ENCODE results near the gene DGLUCY.
"Not testable (repeated sequence)": the region's sequence is repeated elsewhere in the genome, so short reads cannot be mapped to it uniquely, and the experiment has no call there.

DGLUCY gene

DNA sequence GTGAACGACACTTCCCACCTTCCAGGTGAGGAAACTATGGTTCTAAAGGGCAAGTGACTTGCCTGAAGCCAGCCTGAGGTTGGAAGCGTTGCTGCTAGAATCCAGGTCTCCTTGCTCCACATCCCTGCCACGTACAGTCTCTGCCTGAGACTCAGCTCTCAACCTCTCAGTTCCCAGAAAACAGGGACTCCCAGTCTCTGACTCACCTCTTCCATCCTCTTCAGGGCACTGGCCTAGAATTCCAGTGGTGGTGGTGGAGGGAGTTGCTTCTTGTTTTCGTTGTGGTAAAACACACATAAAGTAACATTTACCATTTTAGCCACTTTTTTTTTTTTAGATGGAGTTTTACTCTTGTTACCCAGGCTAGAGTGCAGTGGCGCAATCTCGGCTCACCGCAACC lies 123.3 kb downstream of the DGLUCY start:
- DNase-seq: no peak

DNA sequence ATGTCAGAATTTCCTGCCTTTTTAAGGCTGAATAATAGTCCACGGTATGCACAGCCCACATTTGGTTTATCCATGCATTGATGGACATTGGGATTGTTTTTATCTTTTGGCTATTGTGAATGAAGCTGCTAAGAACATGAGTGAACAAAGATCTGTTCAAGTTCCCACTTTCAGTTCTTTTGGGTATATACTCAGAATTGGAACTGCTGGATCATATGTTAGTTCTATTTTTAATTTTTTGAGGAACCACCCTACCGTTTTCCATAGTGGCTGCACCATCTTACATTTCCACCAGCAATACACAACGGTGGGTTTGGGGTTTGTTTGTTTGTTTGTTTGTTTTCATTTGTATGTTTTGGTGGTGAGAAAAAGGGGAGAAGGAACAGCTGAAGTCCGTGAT lies 124.2 kb downstream of the DGLUCY start:
- DNase-seq: no peak

DNA sequence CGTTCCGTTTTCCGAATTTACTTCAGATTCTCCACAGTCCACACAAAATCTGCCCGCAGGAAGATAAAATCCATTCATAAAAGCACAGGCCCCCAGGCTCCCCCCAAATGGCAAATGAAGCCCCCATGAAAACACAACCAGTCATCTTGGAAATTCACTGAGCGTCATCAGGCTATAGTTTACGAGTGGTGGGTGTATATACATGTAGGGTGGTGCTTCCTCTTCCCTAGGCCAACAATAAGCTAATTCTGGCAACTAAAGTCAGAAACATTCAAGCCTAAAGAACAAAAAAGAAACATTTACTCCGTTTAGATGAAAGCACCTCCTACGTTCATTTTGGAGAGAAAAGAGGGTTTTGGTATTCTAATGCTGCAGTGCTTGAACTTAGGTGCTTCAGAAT lies 124.8 kb downstream of the DGLUCY start:
- no peak for DNase-seq

DNA sequence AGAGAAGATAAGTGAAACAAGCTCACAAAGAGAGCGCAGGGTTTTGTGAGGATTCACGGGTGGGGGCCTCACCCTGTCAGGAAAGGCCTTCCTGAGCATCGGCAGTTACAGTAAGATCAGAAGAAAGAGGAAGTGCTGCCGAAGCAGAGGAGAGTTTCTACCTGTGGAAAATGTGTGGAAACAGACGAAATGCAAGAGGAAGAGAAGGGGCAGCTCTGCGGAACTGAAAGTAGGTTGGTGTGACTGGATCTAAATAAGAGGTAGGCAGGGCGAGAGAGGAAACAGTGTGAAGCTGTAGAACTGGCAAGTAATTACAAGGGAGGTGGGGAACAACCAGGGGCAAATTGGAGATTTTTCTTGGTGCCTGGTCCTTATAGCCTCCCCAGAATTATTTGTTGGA lies 128.0 kb downstream of the DGLUCY start:
- peak in 1 of 2 donors; percentile 58 for DNase-seq

DNA sequence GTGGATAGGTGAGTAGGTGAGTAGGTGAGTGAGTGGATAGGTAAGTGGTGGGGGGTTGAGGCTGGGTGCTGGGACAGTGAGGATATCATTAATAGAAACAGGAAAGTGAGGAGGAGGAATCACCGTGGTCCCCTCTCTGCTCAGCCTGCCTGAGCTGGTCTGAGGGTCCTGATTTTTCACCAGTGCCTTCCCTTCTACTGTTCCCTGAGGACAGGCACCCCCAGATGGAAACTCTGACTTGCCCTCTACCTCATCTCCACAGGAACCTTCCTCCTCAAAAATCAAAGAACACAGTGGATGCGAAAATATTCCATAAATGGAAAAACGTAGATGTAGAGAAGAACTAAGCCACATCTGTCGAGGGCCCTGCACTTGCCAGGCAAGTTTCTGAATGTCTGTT lies 128.8 kb downstream of the DGLUCY start:
- peak in 1 of 2 donors; percentile 20 for DNase-seq

DNA sequence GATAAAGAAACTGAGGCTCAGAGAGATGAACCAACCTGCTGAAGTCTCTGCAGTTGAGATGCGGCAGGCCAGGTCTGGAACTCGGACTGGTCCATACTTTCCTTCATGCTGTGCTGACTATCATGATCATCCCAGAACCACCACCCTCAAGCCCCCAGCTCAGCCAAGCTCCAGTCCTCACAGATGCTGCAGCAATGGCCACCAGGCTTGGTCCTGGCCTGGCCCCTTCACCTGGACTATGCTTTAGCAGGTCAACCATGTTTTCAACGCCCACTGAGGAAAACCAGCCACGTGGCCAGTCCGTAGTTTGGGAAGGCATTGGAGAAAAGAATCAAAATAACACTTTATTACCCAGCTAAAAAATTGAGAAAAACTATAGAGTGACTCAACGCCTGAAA lies 129.2 kb downstream of the DGLUCY start:
- no peak for DNase-seq

DNA sequence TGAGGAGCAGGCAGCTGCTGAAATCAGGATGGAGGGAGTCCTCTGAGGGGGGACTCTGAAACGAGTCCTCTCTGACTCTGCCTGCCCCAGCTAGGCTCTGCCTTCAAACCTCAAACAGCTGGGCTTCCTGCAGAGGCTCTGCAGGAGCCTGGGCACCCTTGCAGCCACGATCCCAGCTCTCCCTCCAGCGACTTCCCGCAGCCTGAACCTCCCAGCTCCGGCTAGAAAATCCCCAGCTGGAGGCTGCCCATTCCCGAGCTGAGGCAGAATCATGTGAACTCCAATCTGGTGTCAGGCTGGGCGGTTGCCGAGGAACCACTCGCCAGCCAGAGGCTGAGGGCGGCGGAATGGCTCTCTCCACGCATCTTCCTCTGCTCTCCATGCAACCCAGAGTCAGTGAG lies 130.6 kb downstream of the DGLUCY start, which contains the start of gene GPR68:
Gene GPR68, minus strand, starts transcription at position 204 of the 401 bp plus-strand sequence. CDS start 9,654 bp downstream, outside the sequence.
- peak in 1 of 2 donors; percentile 31 for DNase-seq

DNA sequence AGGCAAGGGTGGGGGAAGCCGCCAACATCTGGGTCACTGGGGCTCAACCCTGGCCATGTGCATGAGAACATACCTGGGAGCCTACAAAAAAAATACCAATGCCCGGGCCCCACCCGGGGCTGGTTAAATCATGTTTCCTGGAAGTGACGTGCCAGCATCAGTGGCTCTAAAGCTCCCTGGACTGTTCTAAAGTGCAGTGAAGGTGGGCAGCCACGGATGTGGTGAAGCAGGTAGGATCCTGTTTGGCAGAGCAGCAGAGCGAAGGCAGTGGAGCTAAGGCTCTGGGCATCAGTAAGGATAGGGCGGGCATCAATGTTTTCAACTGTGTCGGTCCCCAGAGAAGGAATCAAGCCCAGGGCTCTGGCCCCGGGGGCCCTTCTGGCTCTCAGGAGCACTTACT lies 131.2 kb downstream of the DGLUCY start:
- DNase-seq: peak; percentile 73 to 78

DNA sequence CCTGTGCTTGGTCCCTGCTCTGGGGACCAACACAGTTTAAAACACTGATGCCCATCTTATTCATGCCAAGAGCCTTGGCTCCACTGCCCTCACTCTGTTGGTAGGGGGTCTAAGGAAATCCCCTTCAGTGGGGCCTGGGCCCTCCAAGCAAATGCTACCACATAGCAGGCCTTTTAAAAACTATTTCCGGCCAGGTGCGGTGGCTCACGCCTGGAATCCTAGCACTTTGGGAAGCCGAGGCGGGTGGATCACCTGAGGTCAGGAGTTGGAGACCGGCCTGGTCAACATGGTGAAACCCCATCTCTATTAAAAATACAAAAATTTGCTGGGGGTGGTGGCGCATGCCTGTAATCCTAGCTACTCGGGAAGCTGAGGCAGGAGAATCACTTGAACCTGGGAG lies 131.7 kb downstream of the DGLUCY start:
- not testable (repeated sequence) for DNase-seq

DNA sequence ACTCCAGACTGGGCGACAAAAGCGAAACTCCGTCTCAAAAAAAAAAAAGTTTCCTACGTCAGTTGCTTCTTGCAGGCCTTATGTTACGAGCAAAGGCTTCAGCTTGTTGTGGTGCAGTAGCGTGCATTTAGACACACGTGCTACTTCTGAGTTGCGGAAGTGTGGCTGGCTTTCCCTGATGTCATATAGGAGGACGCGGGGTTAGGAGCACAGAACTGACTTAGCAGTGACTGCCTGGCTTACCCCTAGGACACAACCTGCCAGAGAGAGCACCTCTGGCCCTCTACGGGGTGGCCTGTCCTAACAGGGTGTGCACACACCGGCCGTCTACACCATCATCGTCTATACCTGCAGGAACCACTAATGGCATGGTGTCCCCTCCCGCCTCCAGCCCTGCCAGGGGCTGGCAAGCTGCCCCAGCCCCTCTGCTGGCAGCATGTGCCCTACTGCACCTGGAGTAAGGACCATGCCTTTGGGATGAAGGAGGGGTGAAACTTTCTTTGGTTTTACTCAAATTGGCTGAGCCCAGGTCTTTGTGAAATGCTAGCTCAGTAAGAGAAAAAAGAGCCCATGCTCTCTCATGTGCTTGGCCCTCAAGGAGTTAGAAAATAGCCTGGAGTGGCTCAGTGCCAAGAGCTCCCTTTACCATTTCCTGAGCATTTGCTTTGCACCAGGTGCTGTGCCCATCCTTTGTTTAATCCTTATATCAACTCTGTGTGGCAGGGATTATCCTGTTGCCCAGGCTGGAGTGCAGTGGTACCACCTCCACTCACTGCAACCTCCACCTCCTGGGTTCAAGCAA lies 132.4 kb downstream of the DGLUCY start:
- peak; percentile 76 to 78 for DNase-seq

DNA sequence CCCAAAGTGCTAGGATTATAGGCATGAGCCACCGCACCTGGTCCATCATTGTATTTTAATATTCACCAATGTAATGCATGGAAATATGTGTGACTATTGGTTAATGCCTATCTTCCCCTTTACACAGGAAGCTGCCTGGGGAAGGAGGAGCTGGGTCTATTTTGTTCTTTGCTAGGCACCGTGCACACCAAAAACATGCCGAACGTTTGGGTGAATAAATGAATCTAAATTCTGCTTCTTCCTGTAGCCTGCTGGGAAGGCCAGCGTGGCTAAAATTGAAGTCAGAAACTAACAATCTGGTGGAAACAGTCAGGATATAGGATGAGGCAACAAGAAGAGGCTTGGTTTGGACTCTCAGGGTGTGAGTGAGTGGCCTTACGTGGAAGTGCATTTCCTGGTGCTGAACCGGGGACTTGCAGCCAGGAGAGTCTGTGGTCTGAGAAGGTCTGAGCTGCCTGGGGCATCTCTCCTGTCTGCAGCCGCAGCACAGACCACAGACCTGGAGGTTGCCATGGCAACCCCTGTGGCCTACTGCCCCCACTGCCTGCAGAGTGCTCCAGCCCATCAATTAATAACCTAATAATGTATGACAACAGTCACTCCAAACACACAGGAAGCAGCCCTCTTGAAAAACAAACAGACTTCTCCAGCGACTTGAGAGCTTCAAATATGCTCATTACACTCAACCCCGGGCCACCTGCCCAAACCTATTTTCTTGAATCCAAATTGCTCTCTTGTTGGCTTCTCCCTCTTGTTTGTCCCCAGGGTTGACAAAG lies 136.2 kb downstream of the DGLUCY start:
- peak in 1 of 2 donors; percentile 36 for DNase-seq

DNA sequence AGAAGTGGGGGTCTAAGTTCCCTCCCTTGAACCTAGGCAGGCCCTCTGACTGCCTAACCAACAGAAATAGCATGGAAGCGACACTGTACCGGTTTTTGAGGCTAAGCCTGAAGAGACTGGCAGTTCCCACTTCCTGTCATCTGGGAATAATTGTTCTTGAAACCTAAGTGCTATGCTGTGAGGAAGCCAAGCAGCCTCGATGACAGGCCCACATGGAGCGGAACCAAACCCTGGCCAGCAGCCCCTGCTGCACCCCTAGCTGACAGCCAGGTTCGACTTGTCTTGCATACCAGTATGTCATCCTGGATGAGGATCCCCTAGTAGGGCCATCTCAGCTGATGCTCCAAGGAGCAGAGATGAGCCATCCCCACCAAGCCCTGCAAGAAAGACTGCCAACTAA lies 137.0 kb downstream of the DGLUCY start:
- DNase-seq: no peak

DNA sequence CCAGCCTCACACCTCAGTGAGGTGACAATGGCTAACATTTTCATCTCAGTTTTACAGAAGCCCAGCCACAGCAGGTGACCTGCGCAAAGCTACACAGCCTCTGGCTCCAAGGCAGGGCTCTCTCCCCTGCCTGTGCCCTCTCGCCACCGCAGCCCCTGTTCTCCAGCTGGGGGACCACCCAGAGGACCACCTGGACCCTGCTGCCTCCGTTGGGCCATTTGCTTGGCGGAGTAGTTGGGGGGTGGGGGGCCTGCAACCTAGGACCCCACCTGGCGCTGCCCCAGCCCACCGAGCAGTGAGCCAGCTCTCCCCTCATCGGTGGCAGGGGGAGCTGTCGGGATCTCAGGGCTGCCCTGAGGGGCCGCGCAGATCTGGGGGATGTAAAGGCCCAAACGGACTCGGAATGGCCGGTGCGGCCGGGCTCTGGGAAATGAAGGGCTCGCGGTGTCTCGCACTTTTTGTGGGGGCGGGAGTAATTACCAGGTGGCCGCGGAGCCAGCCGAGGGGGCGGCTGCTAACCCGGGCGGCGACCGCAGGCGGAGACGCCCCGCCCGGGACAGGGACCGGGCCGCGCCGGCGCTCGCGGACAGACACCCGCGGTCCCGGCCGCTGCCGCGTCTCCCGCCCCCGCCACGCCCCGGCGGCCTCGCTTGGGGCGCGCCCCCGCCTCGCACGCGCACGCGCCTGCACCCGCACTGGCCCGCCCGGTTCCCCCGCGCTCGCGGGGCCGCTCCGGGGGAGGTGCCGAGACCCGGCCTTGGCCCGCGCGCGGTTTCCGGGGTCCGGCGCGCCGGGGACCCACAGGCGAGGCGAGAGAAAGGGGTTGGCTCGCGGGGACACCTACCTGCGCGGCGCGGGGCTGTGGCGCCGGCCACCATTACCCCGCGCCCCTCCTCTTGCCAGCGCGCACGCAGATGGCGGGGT lies 139.3 kb downstream of the DGLUCY start:
- peak; percentile 50 to 53 for DNase-seq

DNA sequence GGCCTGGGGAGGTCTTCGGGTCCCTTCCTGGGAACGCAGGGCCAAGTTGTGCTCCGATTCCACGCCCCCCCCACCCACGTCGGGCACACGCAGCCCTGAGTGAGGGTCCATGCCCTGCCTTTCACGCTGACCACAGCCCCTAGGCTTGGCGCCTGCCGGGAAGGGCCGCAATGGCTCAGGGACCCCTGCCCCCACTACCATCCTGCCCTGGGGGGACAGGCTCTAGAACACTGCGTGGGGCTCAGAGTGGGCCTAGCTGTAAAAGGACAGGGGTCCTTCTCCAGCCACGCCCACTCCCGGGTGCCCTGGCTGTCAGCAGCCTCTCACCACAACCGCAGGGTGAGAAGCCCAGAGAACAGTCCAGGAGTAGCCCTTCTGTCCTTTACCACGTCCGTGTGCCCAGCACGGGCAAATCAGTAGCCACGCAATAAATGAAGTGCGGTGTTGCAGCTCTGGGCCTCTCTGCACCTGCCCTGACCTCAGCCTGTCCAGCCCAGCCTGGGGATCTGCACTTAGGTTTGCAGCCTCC lies 140.0 kb downstream of the DGLUCY start:
- DNase-seq: no peak

DNA sequence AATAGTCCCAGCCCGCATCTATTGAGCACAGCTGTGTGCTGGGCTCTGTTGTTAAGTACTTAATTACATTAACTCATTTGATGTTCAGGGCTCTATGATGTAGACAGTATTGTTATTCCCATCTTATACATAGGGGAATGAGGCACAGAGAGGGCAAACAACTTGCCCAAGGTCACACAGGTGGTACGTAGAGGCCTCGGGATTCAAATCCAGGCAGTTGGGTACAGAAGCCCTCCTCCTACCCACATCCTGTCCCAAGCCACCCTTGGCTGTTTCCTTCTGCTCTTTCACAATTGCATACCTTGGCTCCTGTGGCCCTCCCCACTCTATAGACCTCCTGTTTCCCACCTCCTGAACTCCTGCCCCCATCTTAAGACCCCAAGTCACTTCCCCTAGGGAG lies 140.6 kb downstream of the DGLUCY start:
- no peak for DNase-seq

DNA sequence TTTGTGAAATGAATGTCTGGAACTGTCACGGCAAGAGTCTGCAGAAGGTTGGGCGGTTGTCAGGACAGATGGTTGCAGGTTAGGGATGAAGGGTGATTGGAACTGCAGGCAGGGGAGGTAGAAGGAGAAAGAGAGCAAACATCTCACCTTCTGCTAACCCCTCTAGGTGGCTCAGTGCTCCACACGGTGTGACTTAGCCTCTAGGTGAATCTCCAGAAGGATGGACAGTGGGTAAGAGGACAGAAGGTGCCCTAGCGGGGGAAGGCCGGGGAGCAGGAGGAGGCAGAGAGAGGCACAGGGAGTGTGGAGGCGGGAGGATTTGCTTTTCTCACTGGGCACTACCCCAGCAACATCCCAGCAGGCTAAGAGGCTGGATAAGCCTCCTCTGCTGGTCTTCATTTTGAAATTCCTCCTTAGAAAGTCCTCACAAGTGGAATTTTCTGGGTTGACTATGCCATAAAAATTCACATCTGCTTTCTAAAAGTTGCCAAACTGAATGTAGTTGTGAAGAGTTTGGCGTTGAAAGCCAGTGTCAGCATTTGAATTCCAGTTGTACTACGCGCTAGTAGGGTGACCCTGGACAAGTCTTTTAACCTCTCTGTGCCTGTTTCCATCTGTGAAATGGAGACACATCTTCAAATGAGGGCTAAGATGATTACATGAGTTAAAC lies 141.3 kb downstream of the DGLUCY start:
- no peak for DNase-seq

DNA sequence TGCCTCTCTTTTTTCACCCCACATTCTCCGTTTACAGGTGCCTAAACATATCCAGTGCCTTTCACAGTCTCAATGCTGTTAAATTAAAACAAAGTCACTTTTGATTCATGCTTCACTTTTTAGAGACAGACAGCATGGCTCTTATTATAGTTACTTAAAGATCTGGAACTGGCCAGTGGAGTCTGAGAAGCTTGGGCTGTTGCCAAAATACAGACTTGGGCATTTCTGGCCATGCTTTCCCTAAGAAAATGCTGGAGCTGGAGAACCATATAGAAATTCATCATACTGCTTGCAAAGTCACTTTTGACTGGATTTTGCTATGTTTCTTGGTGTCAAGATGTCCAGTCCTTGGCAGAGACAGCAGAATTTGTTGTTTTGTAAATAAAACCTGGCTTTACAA lies 142.8 kb downstream of the DGLUCY start:
- no peak for DNase-seq

DNA sequence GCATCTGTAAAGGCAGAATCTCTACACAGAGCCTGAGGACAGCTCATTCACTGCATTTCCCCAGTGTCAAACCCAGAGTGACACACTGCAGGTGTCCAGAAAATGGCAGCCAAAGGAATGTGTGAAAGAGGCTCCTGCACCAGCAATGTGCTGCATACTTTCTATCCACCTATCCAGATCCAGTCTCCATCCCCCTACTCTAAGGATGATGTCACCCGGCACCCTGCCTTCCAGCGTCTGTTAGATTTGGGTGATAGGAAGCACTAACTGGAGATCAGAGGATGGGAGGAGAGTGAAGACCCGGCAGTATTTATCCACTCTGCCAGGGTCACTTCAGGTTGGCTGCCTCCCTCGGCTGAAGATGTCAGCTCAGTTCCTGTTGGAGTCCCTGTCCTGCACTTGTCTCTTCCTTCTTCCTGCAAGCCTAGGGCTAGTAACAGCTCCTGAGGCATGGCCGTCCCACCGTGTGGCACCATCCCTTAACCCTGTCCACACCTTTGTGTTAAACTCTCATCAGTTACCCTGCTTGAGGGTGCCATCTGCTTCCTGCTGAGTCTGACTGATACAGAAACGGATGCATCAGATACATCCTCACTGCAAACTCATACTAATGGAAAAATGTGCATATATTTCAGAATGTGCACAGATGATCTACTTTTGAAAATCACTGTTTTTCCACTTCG lies 143.6 kb downstream of the DGLUCY start:
- no peak for DNase-seq

DNA sequence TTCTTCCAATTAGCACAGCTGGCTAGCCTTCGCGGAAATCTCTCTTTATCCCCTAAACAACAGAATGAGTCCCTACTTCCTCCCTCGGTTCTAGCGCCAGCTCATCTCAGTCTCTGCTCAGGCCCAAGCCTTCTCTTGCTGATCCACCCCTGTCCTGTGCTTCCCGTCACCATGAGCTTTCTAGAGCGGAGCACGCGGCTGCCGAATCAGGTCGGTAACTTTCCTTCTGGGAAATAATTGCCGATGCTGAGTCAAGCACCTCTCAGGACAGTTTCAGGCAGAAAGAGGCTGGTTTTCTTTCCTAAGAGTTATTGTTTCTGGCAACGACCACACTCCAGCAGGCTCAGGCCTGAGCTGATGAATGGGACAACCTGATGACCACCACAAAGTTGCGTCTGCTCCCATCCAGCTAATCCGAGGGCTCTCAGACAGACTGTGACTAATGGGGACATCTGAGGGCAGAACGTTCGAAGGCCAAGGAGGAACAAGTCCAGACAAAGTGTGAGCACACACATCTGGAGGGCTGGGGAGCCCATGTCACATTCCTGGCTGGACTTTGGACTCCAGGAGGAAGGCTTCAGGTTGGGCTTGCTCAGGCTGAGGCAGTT lies 144.2 kb downstream of the DGLUCY start:
- DNase-seq: no peak

DNA sequence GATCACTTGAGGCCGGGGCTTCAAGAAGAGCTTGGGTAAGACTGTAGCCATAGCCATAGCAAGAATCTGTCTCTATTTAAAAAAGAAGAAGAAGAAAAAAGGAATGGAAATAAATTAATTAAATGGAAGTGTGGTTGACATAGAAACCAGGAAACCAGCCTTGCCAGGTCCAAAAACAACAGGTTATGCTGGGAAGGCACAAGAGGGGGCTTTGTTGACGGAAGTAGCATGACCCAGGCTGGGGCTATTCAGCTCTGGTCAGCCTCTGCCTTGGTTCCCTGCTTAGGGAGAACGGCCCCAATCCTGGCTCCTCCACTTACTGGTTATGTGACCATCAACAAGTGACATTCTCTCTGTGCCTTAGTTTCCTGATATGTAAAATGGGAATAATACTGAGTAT lies 145.0 kb downstream of the DGLUCY start:
- no peak for DNase-seq

DNA sequence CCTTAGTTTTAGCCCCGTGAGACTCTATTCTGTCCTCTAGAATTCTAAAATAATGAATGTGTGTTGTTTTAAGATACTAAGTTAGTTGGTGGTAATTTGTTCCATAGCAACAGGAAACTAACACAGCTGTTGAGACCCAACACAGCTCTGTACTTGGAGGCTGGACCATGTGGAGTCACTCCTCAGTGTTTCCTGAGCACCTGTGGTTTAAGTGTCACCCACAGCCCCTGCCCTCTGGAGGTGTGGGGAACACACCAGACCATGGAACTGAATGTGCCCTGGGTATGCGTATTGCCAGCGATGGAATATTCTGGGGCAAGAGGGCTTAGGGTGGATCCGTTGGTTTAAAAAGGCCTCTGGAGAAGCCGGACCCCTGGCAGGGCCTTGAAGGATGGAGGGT lies 147.2 kb downstream of the DGLUCY start:
- peak in 1 of 2 donors; percentile 46 for DNase-seq

Measured in activated CD4-positive, alpha-beta T cell treated with anti-CD3 and anti-CD28 coated beads for 4 hours (primary cell).